Ectodermal cell (in vitro differentiated cells): ENCODE results near the gene ANTXR1.

Source experiments
- H3K27ac ChIP-seq: 2 replicates; pipeline ENCODE4 v1.7.0; 2013; ENCODE audit warnings: mild to moderate bottlenecking, low read depth, low read length; ENCODE audit not compliant: insufficient read depth, poor library complexity, severe bottlenecking
- H3K27me3 ChIP-seq: 2 replicates; pipeline ENCODE4 v1.7.0; 2013; ENCODE audit warnings: mild to moderate bottlenecking, low read length; ENCODE audit not compliant: insufficient read depth, control insufficient read depth, poor library complexity, severe bottlenecking
- H3K36me3 ChIP-seq: one replicate; pipeline ENCODE4 v1.7.0; 2013; ENCODE audit warnings: low read length; ENCODE audit not compliant: control insufficient read depth, insufficient read depth
- H3K4me1 ChIP-seq: one replicate; pipeline ENCODE4 v1.7.0; 2013; ENCODE audit warnings: low read length; ENCODE audit not compliant: control insufficient read depth, insufficient read depth
- H3K4me3 ChIP-seq: 2 replicates; pipeline ENCODE4 v1.7.0; 2013; ENCODE audit warnings: low read depth, low read length, control low read depth; ENCODE audit not compliant: insufficient read depth
- H3K9me3 ChIP-seq: 2 replicates; pipeline ENCODE4 v1.7.0; 2013; ENCODE audit warnings: mild to moderate bottlenecking, low read length, moderate library complexity; ENCODE audit not compliant: control insufficient read depth
- WGBS, 2 experiments: methylation state at CpG; one replicate each; pipeline ENCODE4 v1.1.7; 2013; ENCODE audit warnings: missing lambda C conversion rate in 2 of 2; 5-methylcytosine and 5-hydroxymethylcytosine counted together

ANTXR1 gene

GRCh38 chr2:69053416-69053965 is 40.5 kb downstream of the ANTXR1 start:
- H3K9me3 ChIP-seq, result no peaks in the 10 kb centered on the region
- H3K27ac ChIP-seq, result no peak overlapping the region
- H3K27me3 ChIP-seq, result no peaks in the 10 kb centered on the region
- H3K36me3 ChIP-seq, result no peaks in the 10 kb centered on the region
- no peak overlapping the region for H3K4me3 ChIP-seq
- no peaks in the 10 kb centered on the region for H3K4me1 ChIP-seq
- 87 to 92% methylated on average over 2 of the region's 2 CpGs for WGBS, 2 experiments

- no peaks in the 10 kb centered on the region for H3K4me1 ChIP-seq
- H3K4me3 ChIP-seq, result no peak overlapping the region
- H3K27me3 ChIP-seq, result no peaks in the 10 kb centered on the region
- no peaks in the 10 kb centered on the region for H3K36me3 ChIP-seq
- H3K9me3 ChIP-seq, result no peaks in the 10 kb centered on the region
- 96 to 98% methylated on average over 2 of the region's 2 CpGs for WGBS, 2 experiments
- H3K27ac ChIP-seq, result no peak overlapping the region
These were observed 41.5 kb downstream of the ANTXR1 start for GRCh38 chr2:69054431-69054830.

- H3K4me1 ChIP-seq, result no peaks in the 10 kb centered on the region
- H3K27me3 ChIP-seq, result no peaks in the 10 kb centered on the region
- H3K27ac ChIP-seq, result no peak overlapping the region
- 94 to 100% methylated on average over 1 to 2 of the region's 2 CpGs for WGBS, 2 experiments
- H3K9me3 ChIP-seq, result no peaks in the 10 kb centered on the region
- no peaks in the 10 kb centered on the region for H3K36me3 ChIP-seq
- H3K4me3 ChIP-seq, result no peak overlapping the region
These were observed 42.9 kb downstream of the ANTXR1 start for GRCh38 chr2:69055688-69056470.

- Histone ChIP-seq H3K9me3 (no peaks in the 10 kb centered on the region), H3K36me3 (no peaks in the 10 kb centered on the region), H3K27ac (no peak overlapping the region), H3K27me3 (no peaks in the 10 kb centered on the region), H3K4me3 (no peak overlapping the region), H3K4me1 (no peaks in the 10 kb centered on the region)
- 86 to 90% methylated on average over 2 to 3 of the region's 3 CpGs for WGBS, 2 experiments
These were observed 44.7 kb downstream of the ANTXR1 start for GRCh38 chr2:69057660-69058059.

GRCh38 chr2:69059731-69060290 is 46.8 kb downstream of the ANTXR1 start:
- no peaks in the 10 kb centered on the region for H3K27me3 ChIP-seq
- no peak overlapping the region for H3K27ac ChIP-seq
- H3K9me3 ChIP-seq, result no peaks in the 10 kb centered on the region
- no peak overlapping the region for H3K4me3 ChIP-seq
- H3K36me3 ChIP-seq, result no peaks in the 10 kb centered on the region
- no peaks in the 10 kb centered on the region for H3K4me1 ChIP-seq

- no peaks in the 10 kb centered on the region for H3K4me1 ChIP-seq
- H3K27me3 ChIP-seq, result no peaks in the 10 kb centered on the region
- no peaks in the 10 kb centered on the region for H3K9me3 ChIP-seq
- H3K27ac ChIP-seq, result no peak overlapping the region
- H3K36me3 ChIP-seq, result no peaks in the 10 kb centered on the region
- H3K4me3 ChIP-seq, result no peak overlapping the region
These were observed 48.0 kb downstream of the ANTXR1 start for GRCh38 chr2:69060938-69061501.

- no peaks in the 10 kb centered on the region for H3K4me1 ChIP-seq
- H3K36me3 ChIP-seq, result no peaks in the 10 kb centered on the region
- H3K4me3 ChIP-seq, result no peak overlapping the region
- no peaks in the 10 kb centered on the region for H3K27me3 ChIP-seq
- no peak overlapping the region for H3K27ac ChIP-seq
- no peaks in the 10 kb centered on the region for H3K9me3 ChIP-seq
These were observed 48.5 kb downstream of the ANTXR1 start for GRCh38 chr2:69061525-69061924.

GRCh38 chr2:69062307-69062962 is 49.5 kb downstream of the ANTXR1 start:
- Histone ChIP-seq H3K27me3 (no peaks in the 10 kb centered on the region), H3K9me3 (no peaks in the 10 kb centered on the region), H3K4me1 (no peaks in the 10 kb centered on the region), H3K36me3 (no peaks in the 10 kb centered on the region), H3K27ac (no peak overlapping the region), H3K4me3 (no peak overlapping the region)
- WGBS, 2 experiments, result 89 to 96% methylated on average over 1 to 2 of the region's 2 CpGs

GRCh38 chr2:69065735-69066336 is 52.9 kb downstream of the ANTXR1 start:
- no peaks in the 10 kb centered on the region for H3K36me3 ChIP-seq

More at GRCh38 chr2:69065735-69066336, 52.9 kb downstream of the ANTXR1 start:
- Histone ChIP-seq H3K9me3 (no peaks in the 10 kb centered on the region), H3K4me1 (no peaks in the 10 kb centered on the region), H3K27me3 (no peaks in the 10 kb centered on the region), H3K27ac (no peak overlapping the region), H3K4me3 (no peak overlapping the region)
- 86 to 100% methylated on average over 1 of the region's 1 CpG for WGBS, 2 experiments
